Breast epithelium (tissue), 4 donors: Measurements from ENCODE around the gene NAMPT. TPM values are rescaled to one million over a fixed set of nuclear protein-coding genes. Genes with fewer than 3 reads are reported as not detected.

ENCODE experiments used
- DNase-seq, 2 donors: peaks; one replicate each; pipeline ENCODE4 v3.0.0-alpha.2; 2019; ENCODE audit warnings: low spot score in 2 of 2
- H3K27ac ChIP-seq, 2 donors: fragments of 200-600 bp; sonication (generic) in 1 of 2; one replicate each; pipeline ENCODE4 v1.5.1; 2016 to 2019; ENCODE audit warnings: mild to moderate bottlenecking in 1 of 2
- H3K27me3 ChIP-seq, 2 donors: fragments of 200-600 bp; sonication (generic) in 1 of 2; one replicate each; pipeline versions ENCODE4 v1.5.1 to v1.6.0; 2017 to 2019; ENCODE audit warnings: control low read depth in 1 of 2, mild to moderate bottlenecking in 1 of 2
- H3K36me3 ChIP-seq: fragments of 200-600 bp; one replicate; pipeline ENCODE4 v1.5.1; 2019
- H3K4me1 ChIP-seq, 2 donors: fragments of 200-600 bp; sonication (generic); one replicate each; pipeline ENCODE4 v1.5.1; 2016 to 2019; ENCODE audit warnings: control low read depth in 1 of 2
- H3K4me3 ChIP-seq, 3 donors: fragments of 200-600 bp; sonication (generic); 1 replicate in 2 of 3; 2 replicates in 1 of 3; pipeline ENCODE4 v1.5.1; 2016 to 2019; ENCODE audit warnings: mild to moderate bottlenecking in 3 of 3, moderate library complexity in 2 of 3
- H3K9me3 ChIP-seq, 2 donors: fragments of 200-600 bp; sonication (generic) in 1 of 2; one replicate each; pipeline ENCODE4 v1.5.1; 2016 to 2019; ENCODE audit warnings: control low read depth in 1 of 2
- CTCF ChIP-seq, 3 donors: fragments of 450-650 bp; IDR thresholded peaks; one replicate each; pipeline ENCODE4 v1.5.1; 2016 to 2017; ENCODE audit warnings: antibody characterized with exemption in 3 of 3, mild to moderate bottlenecking in 3 of 3, moderate library complexity in 3 of 3
- POLR2A ChIP-seq: fragments of 450-650 bp; IDR thresholded peaks from one replicate; pipeline ENCODE4 v1.6.1; 2016; ENCODE audit warnings: antibody characterized with exemption, mild to moderate bottlenecking, moderate library complexity
- POLR2AphosphoS5 ChIP-seq, 3 donors: sonication (generic); formaldehyde crosslinking; IDR thresholded peaks; one replicate each; pipeline ENCODE4 v1.6.1; 2017; ENCODE audit warnings: antibody characterized with exemption in 3 of 3
- intact Hi-C: fragments of 100-400 bp; cut with DNase I; formaldehyde crosslinking; loops from one replicate; pipeline ENCODE4 v1.15.1; 2023; ENCODE audit warnings: low total_unique reads
- total RNA-seq, 3 donors: library from RNA; depleted of rRNA; stranded (reverse); fragments of >200 nt; gene quantifications; one replicate each; pipeline ENCODE4 v1.1.0, GENCODE V29; 2016

NAMPT gene
- total RNA-seq, 3 donors from 2014 or later = 195 to 751 (median 536) TPM

- DNase-seq = no peak
- Histone ChIP-seq H3K4me1 (no peaks in the 10 kb centered on the region), H3K4me3 (no peak overlapping the region), H3K27ac (no peak overlapping the region), H3K9me3 (no peaks in the 10 kb centered on the region), H3K27me3 (no peaks in the 10 kb centered on the region), H3K36me3 (peaks cover 9% of the 10 kb centered on the region)
- intact Hi-C loops = no loop called here
- TF ChIP-seq POLR2AphosphoS5 (IDR thresholded peaks at IDR 0.05) = no peak
- no peak for TF ChIP-seq POLR2A
- no peak for TF ChIP-seq CTCF (IDR thresholded peaks at IDR 0.05)
Observed at GRCh38 chr7:106269254-106269961, 15.4 kb downstream of the NAMPT start.

GRCh38 chr7:106265133-106265532, 19.6 kb downstream of the NAMPT start:
- TF ChIP-seq CTCF (IDR thresholded peaks at IDR 0.05) (no peak), POLR2AphosphoS5 (IDR thresholded peaks at IDR 0.05) (no peak), POLR2A (no peak)
- Histone ChIP-seq H3K27ac (no peak overlapping the region), H3K4me3 (no peak overlapping the region), H3K9me3 (no peaks in the 10 kb centered on the region), H3K4me1 (no peaks in the 10 kb centered on the region), H3K27me3 (no peaks in the 10 kb centered on the region), H3K36me3 (peaks cover 9% of the 10 kb centered on the region)
- intact Hi-C loops = no loop called here
- DNase-seq = no peak

GRCh38 chr7:106262221-106262881, 22.4 kb downstream of the NAMPT start:
- no peak for TF ChIP-seq POLR2A
- TF ChIP-seq CTCF (IDR thresholded peaks at IDR 0.05) = no peak
- TF ChIP-seq POLR2AphosphoS5 (IDR thresholded peaks at IDR 0.05) = no peak
- Histone ChIP-seq H3K27ac (no peak overlapping the region), H3K36me3 (peaks cover 9% of the 10 kb centered on the region), H3K4me1 (no peaks in the 10 kb centered on the region), H3K4me3 (no peak overlapping the region), H3K9me3 (no peaks in the 10 kb centered on the region), H3K27me3 (no peaks in the 10 kb centered on the region)
- no peak for DNase-seq
- intact Hi-C loops = no loop called here

- H3K4me1 ChIP-seq = no peaks in the 10 kb centered on the region
- no peaks in the 10 kb centered on the region for H3K9me3 ChIP-seq
- H3K27me3 ChIP-seq = no peaks in the 10 kb centered on the region
- no peak for TF ChIP-seq POLR2AphosphoS5 (IDR thresholded peaks at IDR 0.05)
- no peak overlapping the region for H3K27ac ChIP-seq
- no peak for DNase-seq
- no peak overlapping the region for H3K4me3 ChIP-seq
- H3K36me3 ChIP-seq = peaks cover 5% of the 10 kb centered on the region
- intact Hi-C loops = no loop called here
Observed at GRCh38 chr7:106260136-106260561, 24.6 kb downstream of the NAMPT start.

- no peak overlapping the region for H3K27ac ChIP-seq
Observed at GRCh38 chr7:106258789-106259188, 26.0 kb downstream of the NAMPT start.

More at GRCh38 chr7:106258789-106259188, 26.0 kb downstream of the NAMPT start:
- Histone ChIP-seq H3K4me3 (no peak overlapping the region), H3K27me3 (no peaks in the 10 kb centered on the region), H3K4me1 (no peaks in the 10 kb centered on the region), H3K36me3 (no peaks in the 10 kb centered on the region), H3K9me3 (no peaks in the 10 kb centered on the region)
- DNase-seq = no peak
- TF ChIP-seq POLR2A = no peak
- TF ChIP-seq CTCF (IDR thresholded peaks at IDR 0.05) = no peak
- TF ChIP-seq POLR2AphosphoS5 (IDR thresholded peaks at IDR 0.05) = no peak
- intact Hi-C loops = no loop called here
